ENCODE results near the gene PAPSS1. TPM values are rescaled to one million over a fixed set of nuclear protein-coding genes. Genes with fewer than 3 reads are reported as not detected.

Gene PAPSS1
- total and polyA plus RNA-seq, 2 experiments from 2014 or later: 25.4 to 40.6 TPM

GRCh38 chr4:107648178-107648991 is 71.6 kb downstream of the PAPSS1 start:
- Histone ChIP-seq H3K4me3 (no peak overlapping the region), H3K9me3 (ENCODE audit: low read depth) (no peaks in the 10 kb centered on the region), H3K27ac (no peak overlapping the region)

GRCh38 chr4:107647591-107647990 is 72.4 kb downstream of the PAPSS1 start:
- Histone ChIP-seq H3K36me3 (no peaks in the 10 kb centered on the region), H3K27ac (no peak overlapping the region), H3K4me1 (ENCODE audit: low read depth) (peaks cover 10% of the 10 kb centered on the region), H3K9me3 (ENCODE audit: low read depth) (no peaks in the 10 kb centered on the region), H3K4me3 (no peak overlapping the region), H3K27me3 (no peaks in the 10 kb centered on the region)
- TF ChIP-seq, protein P1, sequence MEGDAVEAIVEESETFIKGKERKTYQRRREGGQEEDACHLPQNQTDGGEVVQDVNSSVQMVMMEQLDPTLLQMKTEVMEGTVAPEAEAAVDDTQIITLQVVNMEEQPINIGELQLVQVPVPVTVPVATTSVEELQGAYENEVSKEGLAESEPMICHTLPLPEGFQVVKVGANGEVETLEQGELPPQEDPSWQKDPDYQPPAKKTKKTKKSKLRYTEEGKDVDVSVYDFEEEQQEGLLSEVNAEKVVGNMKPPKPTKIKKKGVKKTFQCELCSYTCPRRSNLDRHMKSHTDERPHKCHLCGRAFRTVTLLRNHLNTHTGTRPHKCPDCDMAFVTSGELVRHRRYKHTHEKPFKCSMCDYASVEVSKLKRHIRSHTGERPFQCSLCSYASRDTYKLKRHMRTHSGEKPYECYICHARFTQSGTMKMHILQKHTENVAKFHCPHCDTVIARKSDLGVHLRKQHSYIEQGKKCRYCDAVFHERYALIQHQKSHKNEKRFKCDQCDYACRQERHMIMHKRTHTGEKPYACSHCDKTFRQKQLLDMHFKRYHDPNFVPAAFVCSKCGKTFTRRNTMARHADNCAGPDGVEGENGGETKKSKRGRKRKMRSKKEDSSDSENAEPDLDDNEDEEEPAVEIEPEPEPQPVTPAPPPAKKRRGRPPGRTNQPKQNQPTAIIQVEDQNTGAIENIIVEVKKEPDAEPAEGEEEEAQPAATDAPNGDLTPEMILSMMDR (IDR thresholded peaks at IDR 0.05; ENCODE audit: low read depth, low read length): no peak
- no peak for DNase-seq (ENCODE audit: low read depth in 1 of 2, low spot score in 1 of 2)

More at GRCh38 chr4:107648178-107648991, 71.6 kb downstream of the PAPSS1 start:
- Histone ChIP-seq H3K36me3 (no peaks in the 10 kb centered on the region), H3K27me3 (no peaks in the 10 kb centered on the region), H3K4me1 (ENCODE audit: low read depth) (peaks cover 10% of the 10 kb centered on the region)
- DNase-seq (ENCODE audit: low read depth in 1 of 2, low spot score in 1 of 2): no peak
- TF ChIP-seq, protein P1 (IDR thresholded peaks at IDR 0.05; ENCODE audit: low read depth, low read length): no peak

DNA sequence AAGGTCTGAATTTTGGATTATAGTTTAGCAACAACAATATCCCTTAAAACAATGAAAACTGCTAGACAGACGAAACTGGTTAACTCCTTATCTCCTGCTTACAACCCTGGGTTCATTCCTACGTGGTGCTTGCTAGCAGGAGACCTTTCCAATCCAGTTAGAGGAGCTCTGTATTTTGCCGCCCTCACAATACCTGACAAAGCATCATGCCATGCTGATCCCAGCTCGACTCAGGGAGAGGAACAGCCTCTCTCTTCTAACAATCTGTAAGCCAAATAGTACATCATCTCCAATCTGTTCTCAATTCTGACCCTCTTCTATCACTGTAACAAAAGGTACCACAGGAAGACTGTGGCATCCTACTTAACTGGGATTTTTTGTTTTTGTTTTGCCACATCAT is 74.4 kb downstream of the PAPSS1 start:
- no peak for DNase-seq (ENCODE audit: low read depth in 1 of 2, low spot score in 1 of 2)
- TF ChIP-seq, protein P1 (IDR thresholded peaks at IDR 0.05; ENCODE audit: low read depth, low read length): no peak
- H3K9me3 ChIP-seq (ENCODE audit: low read depth): no peaks in the 10 kb centered on the region

DNA sequence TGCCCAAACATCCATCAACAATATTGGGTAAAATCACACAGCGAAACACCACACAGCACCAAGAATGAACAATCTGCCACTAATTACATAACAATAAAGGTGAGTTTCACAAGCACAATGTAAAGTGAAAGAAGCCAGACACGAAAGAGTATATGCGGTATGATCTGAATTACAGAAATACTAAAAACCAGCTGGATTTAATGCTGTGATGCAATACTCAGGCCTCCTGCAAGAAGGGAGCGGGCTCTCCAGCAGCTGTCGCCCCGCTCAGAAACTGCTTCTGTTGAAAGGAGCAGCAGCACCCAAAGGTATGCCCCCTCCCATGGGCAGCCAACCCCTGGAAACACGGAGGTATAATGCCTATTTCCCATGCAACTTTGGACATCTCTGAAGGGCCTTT is 77.0 kb downstream of the PAPSS1 start:
- Histone ChIP-seq H3K36me3 (no peaks in the 10 kb centered on the region), H3K27me3 (no peaks in the 10 kb centered on the region), H3K4me1 (ENCODE audit: low read depth) (no peaks in the 10 kb centered on the region), H3K9me3 (ENCODE audit: low read depth) (no peaks in the 10 kb centered on the region), H3K4me3 (no peak overlapping the region), H3K27ac (no peak overlapping the region)
- no peak for DNase-seq (ENCODE audit: low read depth in 1 of 2, low spot score in 1 of 2)
- TF ChIP-seq, protein P1 (IDR thresholded peaks at IDR 0.05; ENCODE audit: low read depth, low read length): no peak

More for the DNA sequence above, 74.4 kb downstream of the PAPSS1 start:
- no peak overlapping the region for H3K4me3 ChIP-seq
- H3K36me3 ChIP-seq: no peaks in the 10 kb centered on the region
- no peaks in the 10 kb centered on the region for H3K27me3 ChIP-seq
- H3K27ac ChIP-seq: no peak overlapping the region
- peaks cover 10% of the 10 kb centered on the region for H3K4me1 ChIP-seq (ENCODE audit: low read depth)

DNA sequence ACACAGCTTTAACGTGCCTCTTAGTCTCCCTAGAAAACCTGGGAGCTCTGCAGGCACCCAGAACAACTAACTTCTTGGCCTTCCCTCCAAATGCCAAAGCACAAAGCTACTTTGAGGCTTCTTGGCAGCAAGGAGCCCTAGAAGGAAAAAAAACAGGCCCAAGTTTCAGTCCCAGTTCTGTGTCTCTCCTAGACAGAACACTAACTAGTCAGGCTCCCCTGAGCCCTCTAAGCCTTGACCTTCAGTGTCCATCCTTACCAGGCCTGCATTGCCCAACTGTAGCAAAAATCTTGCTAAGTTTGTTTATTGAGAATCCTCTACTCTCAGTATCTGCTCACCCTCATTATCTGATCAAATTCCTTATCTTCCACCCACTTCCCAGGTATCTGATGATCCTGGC is 79.2 kb downstream of the PAPSS1 start:
- Histone ChIP-seq H3K27me3 (no peaks in the 10 kb centered on the region), H3K4me1 (ENCODE audit: low read depth) (no peaks in the 10 kb centered on the region), H3K36me3 (no peaks in the 10 kb centered on the region), H3K27ac (no peak overlapping the region), H3K4me3 (no peak overlapping the region), H3K9me3 (ENCODE audit: low read depth) (no peaks in the 10 kb centered on the region)
- DNase-seq (ENCODE audit: low read depth in 1 of 2, low spot score in 1 of 2): no peak
- TF ChIP-seq, protein P1 (IDR thresholded peaks at IDR 0.05; ENCODE audit: low read depth, low read length): no peak
